ENCODE results near the gene PRSS48.

Gene PRSS48

DNA sequence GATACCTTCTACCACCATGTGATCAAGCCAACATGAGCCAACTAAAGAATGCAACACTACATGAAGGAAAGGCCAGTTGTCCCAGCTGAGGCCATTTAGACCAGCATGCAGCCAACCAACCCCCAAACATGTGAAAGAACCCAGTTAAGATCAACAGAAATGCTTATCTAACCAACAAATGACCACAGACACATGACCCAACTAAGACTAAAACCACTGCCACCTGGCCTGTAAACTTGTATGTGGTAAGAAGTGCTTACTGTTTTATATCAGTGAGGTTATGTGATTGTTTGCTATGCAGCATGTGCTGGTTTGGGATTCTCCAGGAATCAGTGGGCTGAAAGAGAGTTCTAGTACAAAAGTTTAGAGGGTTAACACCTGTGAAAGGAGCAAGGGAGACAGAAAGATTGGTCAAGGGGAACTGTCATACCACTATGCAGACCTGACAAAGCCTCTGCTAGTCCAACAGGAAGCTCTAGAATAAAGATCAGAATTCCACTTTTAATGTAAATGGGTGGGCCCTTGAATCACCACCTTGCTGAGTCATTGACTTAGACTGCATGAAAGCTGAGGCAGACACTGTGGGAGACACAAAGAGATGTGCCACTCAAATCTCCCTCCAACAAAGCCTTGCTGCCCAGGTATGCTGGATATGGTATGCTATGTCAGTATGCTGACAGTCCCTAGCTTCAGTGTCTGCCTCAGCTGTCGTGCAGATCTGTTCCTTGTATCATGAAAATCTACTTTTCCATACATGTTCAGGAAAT, 54.5 kb downstream of the PRSS48 start:
- intact Hi-C loops (cut with DNase I; ENCODE audit: low total_unique reads): no loop called here
- Histone ChIP-seq H3K4me3 (no peak overlapping the region), H3K4me1 (no peaks in the 10 kb centered on the region), H3K27ac (no peak overlapping the region), H3K36me3 (no peaks in the 10 kb centered on the region), H3K27me3 (no peaks in the 10 kb centered on the region), H3K9me3 (no peaks in the 10 kb centered on the region)
- no peak for DNase-seq
- TF ChIP-seq, protein P1, sequence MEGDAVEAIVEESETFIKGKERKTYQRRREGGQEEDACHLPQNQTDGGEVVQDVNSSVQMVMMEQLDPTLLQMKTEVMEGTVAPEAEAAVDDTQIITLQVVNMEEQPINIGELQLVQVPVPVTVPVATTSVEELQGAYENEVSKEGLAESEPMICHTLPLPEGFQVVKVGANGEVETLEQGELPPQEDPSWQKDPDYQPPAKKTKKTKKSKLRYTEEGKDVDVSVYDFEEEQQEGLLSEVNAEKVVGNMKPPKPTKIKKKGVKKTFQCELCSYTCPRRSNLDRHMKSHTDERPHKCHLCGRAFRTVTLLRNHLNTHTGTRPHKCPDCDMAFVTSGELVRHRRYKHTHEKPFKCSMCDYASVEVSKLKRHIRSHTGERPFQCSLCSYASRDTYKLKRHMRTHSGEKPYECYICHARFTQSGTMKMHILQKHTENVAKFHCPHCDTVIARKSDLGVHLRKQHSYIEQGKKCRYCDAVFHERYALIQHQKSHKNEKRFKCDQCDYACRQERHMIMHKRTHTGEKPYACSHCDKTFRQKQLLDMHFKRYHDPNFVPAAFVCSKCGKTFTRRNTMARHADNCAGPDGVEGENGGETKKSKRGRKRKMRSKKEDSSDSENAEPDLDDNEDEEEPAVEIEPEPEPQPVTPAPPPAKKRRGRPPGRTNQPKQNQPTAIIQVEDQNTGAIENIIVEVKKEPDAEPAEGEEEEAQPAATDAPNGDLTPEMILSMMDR (IDR thresholded peaks at IDR 0.05): no peak

DNA sequence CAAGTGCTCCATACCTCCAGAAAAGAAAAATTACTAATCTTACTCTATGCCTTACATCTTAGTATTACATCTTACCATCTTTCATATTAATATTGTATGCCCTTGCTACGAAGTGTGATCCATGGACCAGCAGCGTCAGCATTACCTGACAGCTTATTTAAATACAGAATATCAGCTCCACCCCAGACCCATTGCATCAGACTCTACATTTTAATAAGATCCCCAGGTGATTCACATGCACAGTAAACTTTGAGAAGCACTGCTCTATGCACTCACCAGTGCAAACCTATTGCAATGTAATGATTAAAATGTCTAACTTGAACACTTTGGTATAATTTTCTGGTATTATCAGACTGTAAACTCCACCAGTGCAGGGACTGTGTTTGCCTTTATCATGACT, 62.5 kb downstream of the PRSS48 start:
- TF ChIP-seq, protein P1 (IDR thresholded peaks at IDR 0.05): no peak
- Histone ChIP-seq H3K9me3 (no peaks in the 10 kb centered on the region), H3K36me3 (no peaks in the 10 kb centered on the region), H3K4me1 (no peaks in the 10 kb centered on the region), H3K4me3 (no peak overlapping the region), H3K27me3 (no peaks in the 10 kb centered on the region), H3K27ac (no peak overlapping the region)
- intact Hi-C loops (cut with DNase I; ENCODE audit: low total_unique reads): no loop called here
- DNase-seq: no peak

DNA sequence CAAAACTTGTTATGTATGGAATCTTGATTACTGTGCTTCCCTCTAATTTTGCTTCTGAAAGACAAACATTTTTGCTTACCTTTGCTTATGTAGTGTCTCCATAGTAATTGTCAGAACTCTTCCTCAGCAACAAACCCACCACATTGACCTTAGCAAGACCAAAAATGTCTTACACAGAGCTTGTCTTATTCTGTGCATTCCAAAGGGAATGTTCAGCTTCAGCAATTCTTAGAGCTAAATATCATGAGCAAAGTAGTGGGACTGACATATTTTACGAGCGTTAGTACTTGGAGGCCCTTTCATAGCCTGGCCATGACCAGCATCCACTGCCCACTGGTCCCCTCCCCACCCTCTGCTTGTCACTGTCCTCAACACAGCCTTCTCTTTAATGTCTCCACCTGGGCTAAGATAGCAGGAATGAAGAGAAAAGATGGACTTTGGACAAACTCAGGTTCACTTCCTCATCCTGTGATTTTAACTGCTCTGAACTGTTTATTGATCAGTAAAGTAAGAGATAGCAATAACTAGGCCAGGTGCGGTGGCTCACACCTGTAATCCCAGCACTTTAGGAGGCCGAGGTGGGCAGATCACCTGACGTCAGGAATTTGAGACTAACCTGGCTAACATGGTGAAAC, 63.9 kb downstream of the PRSS48 start:
- Histone ChIP-seq H3K4me3 (no peak overlapping the region), H3K36me3 (no peaks in the 10 kb centered on the region), H3K4me1 (no peaks in the 10 kb centered on the region), H3K27ac (no peak overlapping the region), H3K27me3 (no peaks in the 10 kb centered on the region), H3K9me3 (no peaks in the 10 kb centered on the region)
- DNase-seq: no peak
- TF ChIP-seq, protein P1 (IDR thresholded peaks at IDR 0.05): no peak
- intact Hi-C loops (cut with DNase I; ENCODE audit: low total_unique reads): no loop called here

Measured in tibial artery (tissue), 4 donors.